Measurements from ENCODE around the gene NPVF. TPM values are rescaled to one million over a fixed set of nuclear protein-coding genes. Genes with fewer than 3 reads are reported as not detected.

Gene NPVF
- polyA plus RNA-seq, 4 donors: 0.08 to 0.16 TPM; not detected in 2

DNA sequence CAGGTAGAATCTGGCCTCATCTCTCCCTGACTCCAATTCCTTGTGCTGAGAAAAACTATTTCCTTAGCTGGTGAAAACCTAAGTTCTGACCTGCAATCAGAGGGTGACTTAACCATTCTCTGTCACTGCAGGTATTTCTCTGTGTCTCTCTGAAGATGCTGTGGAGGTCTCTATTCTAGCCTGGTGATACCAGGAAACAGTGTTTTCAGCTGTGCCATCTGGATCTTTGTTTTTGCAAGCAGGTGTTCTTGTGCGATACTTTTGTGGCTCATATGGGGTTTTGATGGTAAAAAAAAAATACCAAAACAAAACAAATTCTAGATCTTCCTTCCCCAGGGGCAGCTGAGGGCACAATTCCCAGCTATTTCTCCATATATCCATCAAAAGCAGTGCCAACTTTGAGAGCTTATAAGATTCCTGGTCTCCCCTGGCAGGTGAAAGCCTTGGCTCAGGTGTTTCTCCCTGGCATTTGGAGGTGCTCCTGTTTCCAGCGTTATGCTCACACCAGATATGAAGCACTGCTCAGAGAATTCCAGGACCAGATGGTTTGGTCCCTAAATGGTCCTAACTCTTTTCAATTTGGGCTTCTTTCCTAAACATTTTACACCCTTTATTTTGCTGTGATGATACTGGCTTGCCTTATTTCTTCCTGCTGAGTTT, 9.9 kb upstream of the NPVF start:
- DNase-seq (ENCODE audit: low read depth in 4 of 4, low spot score in 2 of 4): no peak

DNA sequence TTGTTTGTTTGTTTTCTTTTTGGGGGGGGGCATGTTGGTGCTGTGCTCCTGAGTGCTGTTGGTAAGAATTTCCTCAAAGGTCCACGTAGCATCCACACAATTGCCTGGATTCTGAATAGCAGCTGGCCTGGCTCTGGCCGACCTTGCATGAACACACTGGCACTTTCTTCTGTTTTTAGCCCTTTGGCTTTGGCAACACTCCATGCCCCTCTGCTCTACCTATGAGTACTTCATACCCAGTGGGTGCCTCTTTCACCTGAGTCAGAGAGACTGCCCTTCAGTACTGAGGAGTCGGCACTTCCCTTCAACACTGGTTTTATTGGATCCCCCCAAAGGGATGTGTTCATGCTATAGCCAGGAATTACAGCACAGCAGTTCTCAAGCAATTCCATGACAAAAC, 7.2 kb upstream of the NPVF start:
- no peak for DNase-seq (ENCODE audit: low read depth in 4 of 4, low spot score in 2 of 4)

DNA sequence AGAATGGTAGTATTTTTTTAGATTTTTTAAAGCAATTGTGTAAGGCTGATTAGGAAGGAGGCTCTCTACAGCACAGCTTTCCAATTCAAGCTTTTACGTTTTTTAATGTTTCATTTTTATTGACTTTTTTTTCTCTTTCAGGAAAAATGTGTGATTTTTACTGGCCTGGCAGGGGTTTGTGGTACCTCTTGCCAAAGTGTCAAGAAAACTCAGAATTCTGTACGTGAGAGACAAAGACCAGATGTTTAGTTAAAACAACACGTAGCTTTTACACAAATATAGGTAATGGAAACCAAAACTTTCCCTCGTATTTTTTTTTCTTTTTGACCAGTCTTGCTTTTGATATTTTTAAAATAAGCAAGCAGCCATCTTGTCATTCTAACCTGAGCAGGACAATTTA, 6.0 kb upstream of the NPVF start:
- no peak for DNase-seq (ENCODE audit: low read depth in 4 of 4, low spot score in 2 of 4)

DNA sequence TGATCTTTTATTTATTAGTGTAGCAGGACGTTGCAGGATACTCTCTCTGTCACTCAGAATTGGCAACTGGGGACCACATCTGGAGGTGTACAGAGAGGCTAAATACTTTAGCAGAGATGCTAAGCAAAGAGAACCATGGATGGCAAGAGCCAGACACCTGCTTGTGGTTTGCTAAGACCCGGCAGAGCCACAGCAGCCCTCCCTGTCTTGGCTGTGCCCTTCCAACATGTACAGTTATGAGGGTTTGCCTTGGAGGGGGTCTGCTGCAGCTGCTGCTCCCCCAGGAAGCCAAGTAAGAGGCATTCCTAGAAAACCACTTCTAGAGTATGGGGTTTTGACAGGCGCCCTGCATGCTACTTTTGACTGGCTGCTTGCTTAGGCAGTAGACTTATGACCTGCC, 5.1 kb downstream of the NPVF start:
- no peak for DNase-seq (ENCODE audit: low read depth in 4 of 4, low spot score in 2 of 4)

DNA sequence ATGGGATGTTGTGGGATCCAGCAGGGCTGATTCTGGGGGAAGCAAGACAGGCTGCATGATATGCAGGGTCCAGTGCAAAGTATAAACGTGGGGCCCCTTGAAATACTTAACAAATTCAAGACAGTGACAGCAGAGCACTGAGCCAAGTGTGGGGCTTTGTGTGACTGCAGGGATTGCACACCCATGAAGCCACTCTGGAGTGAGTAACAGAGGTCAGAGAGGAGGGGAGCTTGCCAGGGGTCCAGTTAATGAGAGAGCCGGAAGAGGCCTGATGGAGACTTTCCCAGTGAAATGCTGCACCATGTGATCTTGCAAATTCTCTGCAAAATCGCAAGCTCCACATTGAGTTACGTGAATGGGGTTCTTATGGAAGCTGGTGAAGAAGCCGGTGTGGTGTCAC, 5.6 kb downstream of the NPVF start:
- no peak for DNase-seq (ENCODE audit: low read depth in 4 of 4, low spot score in 2 of 4)

DNA sequence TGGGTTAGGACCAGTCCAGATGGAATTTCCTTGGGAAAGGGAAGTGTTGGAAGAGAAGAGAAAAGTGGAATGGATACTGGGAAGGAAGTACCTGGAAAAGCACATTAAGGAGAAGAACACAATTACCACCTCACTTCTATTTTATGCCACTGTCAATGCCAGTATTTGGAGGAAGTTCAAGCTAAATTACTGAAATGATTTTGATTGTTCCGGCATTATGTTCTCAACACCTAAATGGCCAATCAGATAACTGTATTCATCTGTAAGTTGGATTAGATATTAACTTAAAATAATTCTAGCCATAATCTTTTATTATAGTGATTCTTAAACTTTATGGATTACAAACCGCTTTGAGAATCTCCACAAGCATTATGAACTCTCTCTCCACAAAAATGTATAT, 7.3 kb downstream of the NPVF start:
- DNase-seq (ENCODE audit: low read depth in 4 of 4, low spot score in 2 of 4): no peak

DNA sequence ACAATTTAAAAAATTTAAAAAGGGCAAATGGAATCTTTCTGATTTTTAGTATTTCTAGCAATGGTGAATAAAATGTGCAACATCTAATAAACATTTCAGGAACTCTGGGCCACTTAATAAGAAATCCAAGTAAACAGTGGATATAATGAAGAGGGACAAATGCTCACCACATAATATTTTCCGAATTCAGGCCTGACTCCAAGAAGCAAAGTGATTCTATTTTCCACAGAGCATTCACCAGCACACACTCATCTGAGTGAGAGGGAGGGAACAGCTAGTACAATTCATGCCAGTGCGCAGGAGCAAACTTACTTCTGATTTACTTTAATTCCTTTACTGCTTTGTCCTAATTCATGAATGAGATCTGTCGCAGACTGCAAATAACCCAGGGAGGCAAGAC, 10.1 kb downstream of the NPVF start:
- no peak for DNase-seq (ENCODE audit: low read depth in 4 of 4, low spot score in 2 of 4)

DNA sequence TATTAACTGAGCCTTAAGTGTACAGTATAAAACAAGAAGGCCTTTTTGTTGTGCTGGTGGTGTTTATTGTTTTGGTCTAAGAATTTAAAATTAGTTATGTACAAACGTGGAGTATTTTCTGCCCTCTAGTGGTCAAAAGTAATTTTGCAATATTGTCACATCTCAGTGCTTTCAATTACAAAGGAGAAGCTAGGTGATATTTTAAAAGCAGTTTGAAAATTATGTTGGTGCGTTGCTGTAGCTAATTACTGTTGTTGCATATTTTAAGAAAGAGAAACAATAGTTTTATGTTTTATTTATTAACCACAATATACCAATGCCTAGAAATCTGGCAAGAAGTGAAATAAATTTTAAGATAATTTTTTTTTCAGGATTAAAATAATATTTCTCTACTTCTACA, 11.4 kb downstream of the NPVF start:
- peak; percentile 30 to 49 (median 37) for DNase-seq (ENCODE audit: low read depth in 4 of 4, low spot score in 2 of 4)

DNA sequence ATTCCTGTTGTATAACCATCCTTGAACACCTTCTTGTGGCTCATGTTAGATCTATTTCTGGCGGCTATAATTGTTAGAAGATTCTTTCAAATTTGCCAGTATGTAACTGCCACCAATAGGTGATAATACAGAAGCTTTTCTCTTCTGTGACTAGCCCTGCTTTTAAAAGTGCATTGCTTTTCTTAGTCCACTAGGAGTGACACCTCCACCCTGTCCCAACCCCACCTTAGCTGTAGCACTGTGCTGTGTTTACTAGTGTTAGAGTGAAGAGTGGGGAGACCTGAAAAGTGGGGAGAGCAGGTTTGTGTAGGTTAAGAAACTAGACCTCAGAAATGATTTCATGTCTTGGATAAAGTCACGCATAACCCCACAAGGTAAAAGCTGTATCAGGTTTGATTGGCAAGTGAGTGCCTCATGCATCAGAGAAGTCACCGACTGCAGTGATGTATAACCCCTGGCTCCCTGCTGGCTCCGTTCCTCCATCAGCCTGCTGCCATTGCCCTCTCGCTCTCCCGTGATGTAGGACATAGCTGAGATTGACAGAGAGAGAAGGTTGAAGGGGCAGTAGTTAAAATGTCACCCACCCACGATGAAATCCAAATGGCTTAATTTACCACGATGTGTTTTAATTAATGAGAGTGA, 12.5 kb downstream of the NPVF start:
- DNase-seq (ENCODE audit: low read depth in 4 of 4, low spot score in 2 of 4): peak in 1 of 4 donors; percentile 2

DNA sequence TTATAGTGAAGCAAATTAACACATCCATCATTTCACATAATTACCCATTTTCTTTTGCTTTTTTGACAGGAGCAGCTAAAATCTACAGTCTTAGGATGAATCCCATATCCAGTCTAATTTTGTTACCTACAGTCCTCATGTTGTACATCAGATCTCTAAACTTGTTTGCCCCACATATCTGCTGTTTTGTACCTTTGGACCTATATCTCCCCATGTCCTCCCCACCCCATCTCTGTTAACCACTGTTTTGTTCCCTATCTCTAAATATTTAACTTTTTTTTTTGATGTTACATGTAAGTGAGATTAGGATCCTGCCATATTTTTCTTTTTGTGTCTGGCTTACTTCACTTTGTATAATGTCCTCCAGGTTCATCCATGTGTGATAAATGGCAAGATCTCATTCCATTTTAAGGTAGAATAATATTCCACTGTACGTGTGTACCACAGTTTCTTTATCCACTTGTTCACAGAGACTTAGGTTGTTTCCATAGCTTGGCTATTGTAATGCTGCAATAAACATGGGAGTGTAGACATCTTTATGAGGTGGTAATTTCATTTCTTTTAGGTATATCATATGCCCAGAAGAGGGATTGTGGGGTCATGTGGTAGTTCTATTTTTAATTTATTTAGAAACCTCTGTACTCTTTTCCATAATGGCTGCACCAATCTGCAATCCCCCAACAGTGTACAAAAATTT, 19.6 kb downstream of the NPVF start:
- no peak for DNase-seq (ENCODE audit: low read depth in 4 of 4, low spot score in 2 of 4)

DNA sequence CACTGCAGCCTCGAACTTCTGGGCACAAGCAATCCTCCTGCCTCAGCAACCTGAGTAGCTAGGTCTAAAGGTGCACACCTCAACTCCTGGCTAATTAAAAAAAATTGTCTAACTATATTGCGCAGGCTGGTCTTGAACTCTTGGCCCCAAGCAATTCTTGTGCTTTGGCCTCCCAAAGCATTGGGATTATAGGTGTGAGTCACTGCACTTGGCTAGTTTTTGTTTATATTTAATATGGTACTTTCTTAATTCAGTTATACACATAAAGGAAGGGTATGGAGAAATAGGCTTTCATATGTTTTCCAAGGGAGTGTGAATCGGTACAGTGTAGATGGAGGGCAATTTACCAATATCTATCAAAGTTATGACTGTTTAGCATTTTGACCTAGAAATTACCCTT, 20.4 kb downstream of the NPVF start:
- DNase-seq (ENCODE audit: low read depth in 4 of 4, low spot score in 2 of 4): no peak

DNA sequence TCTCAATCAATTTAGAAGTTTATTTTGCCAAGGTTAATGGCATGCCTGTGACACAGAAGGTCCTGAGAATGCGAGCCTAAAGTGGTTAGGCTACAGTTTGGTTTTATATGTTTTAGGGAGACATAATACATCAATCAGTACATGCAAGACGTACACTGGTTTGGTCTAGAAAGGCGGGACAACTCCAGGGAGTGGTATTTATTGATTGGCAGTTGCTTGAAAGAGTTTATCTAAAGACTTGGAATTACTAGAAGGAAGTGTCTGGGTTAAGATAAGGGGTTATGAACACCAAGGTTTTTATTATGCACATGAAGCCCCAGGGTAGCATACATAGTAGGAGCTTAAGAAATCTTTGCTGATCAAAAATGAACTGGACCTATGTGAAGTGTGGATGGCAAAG, 21.5 kb downstream of the NPVF start:
- DNase-seq (ENCODE audit: low read depth in 4 of 4, low spot score in 2 of 4): no peak

DNA sequence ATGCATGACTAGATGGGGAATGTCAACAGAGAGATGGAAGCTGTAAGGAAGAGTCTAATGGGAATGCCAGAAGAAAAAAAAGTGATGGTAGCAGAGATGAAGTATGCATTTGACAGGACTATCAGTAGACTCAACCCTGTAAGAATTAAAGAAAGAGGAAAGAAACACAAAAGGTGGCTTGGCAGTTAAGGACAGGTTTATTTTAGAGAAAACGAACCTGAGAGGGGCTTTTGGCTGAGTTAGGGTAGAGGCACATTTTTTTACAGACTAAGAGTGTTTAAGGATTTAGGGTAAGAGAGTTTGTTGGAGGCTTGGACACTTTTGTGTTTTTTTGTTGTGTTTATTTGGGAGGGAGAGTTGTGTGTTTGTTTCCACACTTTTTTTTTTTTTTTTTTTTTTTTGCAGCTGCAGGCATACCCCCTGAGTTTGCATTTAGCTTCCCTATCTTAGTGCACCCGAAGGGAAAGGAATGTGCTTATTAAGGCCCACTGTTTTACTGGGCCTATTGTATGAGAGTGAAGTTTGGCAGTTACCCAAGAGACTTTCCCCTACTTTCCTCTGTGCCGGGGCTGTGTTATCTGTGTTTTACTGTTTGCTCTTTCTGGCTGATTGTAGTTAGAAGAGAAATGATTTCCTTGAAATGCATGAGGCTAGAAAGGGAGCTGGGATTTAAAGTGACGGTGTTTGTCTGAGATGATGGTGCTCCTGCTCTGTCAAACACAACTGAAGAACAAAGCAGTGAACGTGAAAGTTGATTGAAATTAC, 32.0 kb downstream of the NPVF start:
- DNase-seq (ENCODE audit: low read depth in 4 of 4, low spot score in 2 of 4): no peak

DNA sequence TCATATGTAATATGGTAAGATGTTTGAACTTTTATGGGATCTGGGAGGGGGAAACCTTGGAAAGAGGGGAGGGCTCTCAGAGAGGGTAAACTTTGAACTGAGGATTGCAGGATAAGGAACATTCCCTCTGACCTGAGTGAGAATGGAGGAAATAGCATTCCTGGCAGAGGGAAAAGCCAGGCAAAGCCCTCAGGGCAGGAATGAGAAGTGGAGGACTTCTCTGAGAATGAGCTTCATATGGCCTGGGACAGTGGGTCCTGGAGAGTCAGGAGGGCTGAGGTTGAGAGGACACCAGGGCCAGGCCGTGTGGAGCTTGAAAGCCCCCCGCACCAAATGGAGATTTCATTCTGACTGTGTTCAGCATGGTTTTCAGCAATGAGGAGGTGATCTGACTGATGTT, 34.2 kb downstream of the NPVF start:
- no peak for DNase-seq (ENCODE audit: low read depth in 4 of 4, low spot score in 2 of 4)

DNA sequence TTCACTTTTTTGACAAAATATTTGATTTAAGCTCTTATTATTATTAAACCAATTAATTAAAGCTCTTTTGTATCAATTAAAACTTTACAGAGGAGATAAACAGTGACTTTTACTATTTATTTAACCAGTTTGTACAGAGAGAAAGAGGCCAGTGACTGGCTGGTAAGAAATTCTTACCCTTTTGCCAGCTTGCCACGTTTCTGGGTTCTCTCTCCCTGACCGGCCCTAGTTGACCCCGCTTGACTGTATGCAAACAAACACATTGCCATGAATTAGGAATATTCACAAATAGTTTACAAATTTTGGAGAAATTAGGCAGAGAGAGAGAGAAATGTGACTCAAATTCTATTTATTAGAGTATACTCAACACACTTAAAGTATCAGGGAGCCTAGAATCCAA, 36.2 kb downstream of the NPVF start:
- no peak for DNase-seq (ENCODE audit: low read depth in 4 of 4, low spot score in 2 of 4)

DNA sequence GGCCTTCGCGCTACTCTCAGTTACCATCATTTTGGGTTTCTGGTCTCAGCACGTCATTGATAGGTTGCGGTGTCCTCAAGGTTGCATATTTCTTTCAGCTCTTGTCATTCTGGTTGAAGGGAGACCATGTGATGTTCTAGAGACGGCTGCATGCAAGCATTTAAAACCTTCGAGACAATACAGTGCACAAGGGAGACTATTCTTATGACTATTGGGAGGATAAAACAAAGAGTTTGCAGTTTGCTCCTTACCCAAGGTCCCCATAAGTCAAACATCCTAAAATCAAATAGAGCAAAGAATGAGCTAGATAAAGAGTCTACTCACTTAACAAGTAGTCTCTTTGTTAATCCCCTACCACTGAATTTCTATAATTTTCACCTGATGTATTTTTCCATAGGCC, 39.1 kb downstream of the NPVF start:
- no peak for DNase-seq (ENCODE audit: low read depth in 4 of 4, low spot score in 2 of 4)

DNA sequence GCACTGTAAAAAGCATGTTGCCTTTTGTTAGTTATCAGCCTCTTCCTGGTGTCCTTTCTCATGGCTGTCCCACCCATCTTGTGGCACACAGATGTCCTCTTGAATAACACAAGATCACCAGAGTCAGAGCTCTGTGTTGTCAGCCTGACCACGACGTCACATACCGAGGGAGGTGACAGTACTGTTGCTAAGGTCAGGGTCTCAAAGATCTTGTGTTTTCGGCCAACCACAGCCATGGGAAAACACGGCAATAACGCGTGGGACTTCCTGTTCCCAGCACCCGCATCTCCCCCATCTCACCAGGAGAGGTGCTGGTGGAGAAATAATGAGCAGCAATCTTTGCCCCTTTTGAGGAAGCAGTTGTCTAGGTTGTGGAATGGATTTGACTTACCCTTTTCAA, 40.4 kb downstream of the NPVF start:
- no peak for DNase-seq (ENCODE audit: low read depth in 4 of 4, low spot score in 2 of 4)

DNA sequence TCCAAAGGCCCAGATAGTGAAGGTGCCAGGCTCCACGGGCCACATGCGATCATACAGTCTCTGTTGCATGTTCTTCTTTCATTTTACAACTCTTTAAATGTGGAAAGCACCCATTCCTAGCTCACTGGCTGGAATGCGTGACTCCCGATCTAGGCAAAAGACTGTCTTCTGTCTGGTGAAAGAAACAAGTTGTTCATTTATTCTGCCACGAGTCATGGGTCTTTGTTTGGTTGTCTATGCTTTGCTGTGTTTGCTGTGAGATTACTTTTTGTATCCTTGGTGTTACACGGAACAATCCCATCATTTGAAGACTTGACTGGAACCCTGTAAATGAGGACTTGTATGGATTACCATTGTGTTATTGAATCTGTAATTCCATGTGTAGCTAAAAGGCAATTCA, 41.9 kb downstream of the NPVF start:
- no peak for DNase-seq (ENCODE audit: low read depth in 4 of 4, low spot score in 2 of 4)

DNA sequence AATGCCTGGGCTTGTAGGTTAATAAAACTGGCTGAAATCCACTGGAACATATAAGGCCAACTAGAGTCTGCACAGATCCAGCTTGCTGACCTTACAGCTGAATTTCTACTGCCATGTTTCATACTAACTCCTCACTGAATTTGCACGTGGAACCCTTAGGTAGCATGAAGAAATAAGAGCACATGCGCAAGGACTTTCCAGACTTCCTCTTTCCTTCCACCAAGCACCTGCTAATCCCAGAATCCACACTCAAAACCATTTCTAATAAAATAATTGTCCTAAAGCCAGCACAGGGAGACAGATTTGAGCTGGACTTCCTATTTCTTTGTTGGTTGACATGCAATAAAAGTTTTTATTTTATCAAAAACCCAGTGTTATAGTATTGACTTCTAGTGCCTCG, 46.8 kb downstream of the NPVF start:
- no peak for DNase-seq (ENCODE audit: low read depth in 4 of 4, low spot score in 2 of 4)

DNA sequence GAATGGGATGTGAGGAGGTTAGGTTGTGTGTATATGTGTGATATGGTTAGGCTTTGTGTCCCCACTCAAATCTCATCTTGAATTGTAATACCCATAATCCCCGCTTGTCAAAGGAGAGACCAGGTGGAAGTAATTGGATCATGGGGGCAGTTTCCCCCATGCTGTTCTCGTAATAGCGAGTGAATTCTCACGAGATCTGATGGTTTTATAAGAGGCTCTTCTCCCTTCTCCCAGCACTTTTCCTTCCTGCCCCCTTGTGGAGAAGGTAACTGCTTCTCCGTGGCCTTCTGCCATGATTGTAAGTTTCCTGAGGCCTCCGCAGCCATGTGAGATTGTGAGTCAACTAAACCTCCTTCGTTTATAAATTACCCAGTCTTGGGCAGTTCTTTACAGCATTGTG, 47.3 kb downstream of the NPVF start:
- DNase-seq (ENCODE audit: low read depth in 4 of 4, low spot score in 2 of 4): no peak

DNA sequence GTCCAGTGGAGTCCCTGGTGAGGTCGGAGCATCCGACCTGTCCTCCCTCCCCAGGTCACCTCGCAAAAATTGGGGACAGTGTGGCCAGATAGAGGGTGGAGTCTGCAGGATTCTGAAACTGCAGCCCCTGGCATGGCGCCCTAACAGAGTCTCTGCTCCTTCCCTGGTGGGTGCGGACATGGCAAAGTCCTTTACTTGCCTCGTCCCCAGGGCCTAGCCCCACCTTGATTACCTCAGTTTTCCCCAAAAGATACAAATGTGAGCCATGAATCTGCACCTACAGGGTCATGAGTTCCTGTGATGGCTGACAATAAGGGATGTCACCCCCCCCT, 47.7 kb downstream of the NPVF start:
- no peak for DNase-seq (ENCODE audit: low read depth in 4 of 4, low spot score in 2 of 4)
